K562 (cell line): ENCODE results near the gene C2CD2. TPM values are rescaled to one million over a fixed set of nuclear protein-coding genes. Genes with fewer than 3 reads are reported as not detected.

ENCODE experiments used
- CBFB ChIP-seq: sonication (generic); formaldehyde crosslinking; IDR thresholded peaks from 2 replicates; pipeline ENCODE4 v1.4.0; 2020; ENCODE audit warnings: mild to moderate bottlenecking, missing genetic modification reagents
- CREB3L1 ChIP-seq: fragments of 450-650 bp; IDR thresholded peaks from 2 replicates; pipeline ENCODE4 v1.6.1; 2014; ENCODE audit warnings: low read depth, mild to moderate bottlenecking, moderate library complexity, borderline replicate concordance
- ETV5 ChIP-seq: sonication (generic); formaldehyde crosslinking; IDR thresholded peaks from 2 replicates; pipeline ENCODE4 v1.4.0; 2020; ENCODE audit warnings: low read depth, mild to moderate bottlenecking, missing genetic modification reagents
- HDGF ChIP-seq: fragments of 450-650 bp; IDR thresholded peaks from 2 replicates; pipeline ENCODE4 v1.6.1; 2016
- MAZ ChIP-seq, 2 experiments: fragments of 450-650 bp in 1 of 2; sonication (generic) in 1 of 2; formaldehyde crosslinking; IDR thresholded peaks in 1 of 2; conservative IDR thresholded peaks in 1 of 2; 2 replicates each; pipeline versions ENCODE4 v1.4.0 to v1.5.0; 2020; ENCODE audit warnings: mild to moderate bottlenecking in 1 of 2, missing genetic modification reagents in 1 of 2
- NR1H2 ChIP-seq: sonication (generic); formaldehyde crosslinking; IDR thresholded peaks from 2 replicates; pipeline ENCODE4 v1.4.0; 2020; ENCODE audit warnings: mild to moderate bottlenecking, missing genetic modification reagents
- RBBP5 ChIP-seq: fragments of 200-600 bp; sonication (generic); IDR thresholded peaks from 2 replicates; pipeline ENCODE4 v1.6.1; 2012; ENCODE audit warnings: borderline replicate concordance, mild to moderate bottlenecking, low read length, control low read depth, inconsistent platforms; ENCODE audit not compliant: insufficient read depth, poor library complexity, severe bottlenecking
- SMARCA4 ChIP-seq: fragments of 450-650 bp; IDR thresholded peaks from 2 replicates; pipeline ENCODE4 v1.6.1; 2016
- SOX6 ChIP-seq: fragments of 450-650 bp; IDR thresholded peaks from 2 replicates; pipeline ENCODE4 v1.6.1; 2014; ENCODE audit warnings: mild to moderate bottlenecking
- SP1 ChIP-seq: sonication (generic); formaldehyde crosslinking; IDR thresholded peaks from 2 replicates; pipeline ENCODE4 v1.8.1; 2022; ENCODE audit warnings: mild to moderate bottlenecking, missing genetic modification reagents
- TBP ChIP-seq: optimal IDR thresholded peaks from 2 replicates; pipeline ENCODE3; 2011; ENCODE audit warnings: low read depth, low read length, improper control_type of control experiment
- TEAD1 ChIP-seq, 2 experiments: fragments of 450-650 bp in 1 of 2; sonication (generic) in 1 of 2; formaldehyde crosslinking; IDR thresholded peaks; 2 replicates each; pipeline versions ENCODE4 v1.4.0 to v1.8.0; 2020 to 2022; ENCODE audit warnings: mild to moderate bottlenecking in 2 of 2, missing genetic modification reagents in 1 of 2
- ZKSCAN1 ChIP-seq: fragments of 150-350 bp; IDR thresholded peaks from 2 replicates; pipeline ENCODE4 v1.6.1; 2016; ENCODE audit warnings: low read depth, low read length
- ZNF12 ChIP-seq: sonication (generic); formaldehyde crosslinking; IDR thresholded peaks from 2 replicates; pipeline ENCODE4 v1.4.0; 2020; ENCODE audit warnings: mild to moderate bottlenecking, missing genetic modification reagents
- polyA plus RNA-seq, 8 experiments: library from polyadenylated mRNA; depleted of rRNA in 4 of 8; stranded (reverse) in 5 of 8; unstranded in 3 of 8; fragments of >200 nt; fragmentation: Nextera tagmentation in 2 of 8; fragmentation: Illumina TruSeq in 1 of 8; extraction: Ambion mirVana in 2 of 8; extraction: Trizol in 1 of 8; gene quantifications; 2 replicates each; pipeline versions ENCODE4 v1.2.1 to v1.2.3, GENCODE V29; 2011 to 2014; ENCODE audit warnings: inconsistent platforms in 1 of 8, missing spikeins in 1 of 8
- total RNA-seq, 7 experiments: library from RNA; depleted of rRNA in 6 of 7; stranded (reverse); fragments of >200 nt in 6 of 7; fragmentation: Illumina TruSeq in 2 of 7; extraction: Trizol in 2 of 7; gene quantifications; 2 replicates each; pipeline versions ENCODE4 v1.2.1 to v1.2.3, GENCODE V29; 2011 to 2021; ENCODE audit warnings: low replicate concordance in 1 of 7
- TF ChIP-seq, protein P1 (sequence below), 2 experiments: fragments of 450-650 bp in 1 of 2; IDR thresholded peaks; 2 replicates each; pipeline ENCODE4 v1.6.1; 2011 to 2017; ENCODE audit warnings: low read depth in 2 of 2, antibody characterized with exemption in 1 of 2, borderline replicate concordance in 1 of 2, low read length in 1 of 2, mild to moderate bottlenecking in 1 of 2, mixed read lengths in 1 of 2; ENCODE audit not compliant: control insufficient read depth in 1 of 2
- TF ChIP-seq, protein P2 (sequence below): fragments of 250-450 bp; sonication (Bioruptor Pico); IDR thresholded peaks from 2 replicates; pipeline ENCODE4 v1.4.0; 2020; ENCODE audit warnings: mild to moderate bottlenecking, moderate library complexity
- TF ChIP-seq, protein P3 (sequence below): fragments of 250-450 bp; sonication (Bioruptor Pico); IDR thresholded peaks from 2 replicates; pipeline ENCODE4 v1.8.0; 2021; ENCODE audit warnings: borderline replicate concordance, mild to moderate bottlenecking, moderate library complexity; ENCODE audit not compliant: poor library complexity, severe bottlenecking

The C2CD2 gene
- total and polyA plus RNA-seq, 9 of the 15 experiments (the other 6 are each of a cell fraction or from before 2014, with no cell fraction given): 1.3 to 21.6 (median 12.1) TPM

- TF ChIP-seq RBBP5: peak; percentile 48
- TF ChIP-seq SOX6: no peak
- TF ChIP-seq NR1H2 (CRISPR knock-in tag): no peak
- TF ChIP-seq CBFB (CRISPR knock-in tag): no peak
- TF ChIP-seq, protein P1, sequence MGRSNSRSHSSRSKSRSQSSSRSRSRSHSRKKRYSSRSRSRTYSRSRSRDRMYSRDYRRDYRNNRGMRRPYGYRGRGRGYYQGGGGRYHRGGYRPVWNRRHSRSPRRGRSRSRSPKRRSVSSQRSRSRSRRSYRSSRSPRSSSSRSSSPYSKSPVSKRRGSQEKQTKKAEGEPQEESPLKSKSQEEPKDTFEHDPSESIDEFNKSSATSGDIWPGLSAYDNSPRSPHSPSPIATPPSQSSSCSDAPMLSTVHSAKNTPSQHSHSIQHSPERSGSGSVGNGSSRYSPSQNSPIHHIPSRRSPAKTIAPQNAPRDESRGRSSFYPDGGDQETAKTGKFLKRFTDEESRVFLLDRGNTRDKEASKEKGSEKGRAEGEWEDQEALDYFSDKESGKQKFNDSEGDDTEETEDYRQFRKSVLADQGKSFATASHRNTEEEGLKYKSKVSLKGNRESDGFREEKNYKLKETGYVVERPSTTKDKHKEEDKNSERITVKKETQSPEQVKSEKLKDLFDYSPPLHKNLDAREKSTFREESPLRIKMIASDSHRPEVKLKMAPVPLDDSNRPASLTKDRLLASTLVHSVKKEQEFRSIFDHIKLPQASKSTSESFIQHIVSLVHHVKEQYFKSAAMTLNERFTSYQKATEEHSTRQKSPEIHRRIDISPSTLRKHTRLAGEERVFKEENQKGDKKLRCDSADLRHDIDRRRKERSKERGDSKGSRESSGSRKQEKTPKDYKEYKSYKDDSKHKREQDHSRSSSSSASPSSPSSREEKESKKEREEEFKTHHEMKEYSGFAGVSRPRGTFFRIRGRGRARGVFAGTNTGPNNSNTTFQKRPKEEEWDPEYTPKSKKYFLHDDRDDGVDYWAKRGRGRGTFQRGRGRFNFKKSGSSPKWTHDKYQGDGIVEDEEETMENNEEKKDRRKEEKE (IDR thresholded peaks at IDR 0.05; ENCODE audit: borderline replicate concordance in 1 of 2, control insufficient read depth in 1 of 2, low read depth in 2 of 2, low read length in 1 of 2): no peak
- no peak for TF ChIP-seq ZKSCAN1
- TF ChIP-seq HDGF: no peak
- no peak for TF ChIP-seq SP1 (CRISPR knock-in tag)
- TF ChIP-seq SMARCA4: 0 out of 2 replicates have a peak, but pooled peaks have one; percentile 16
- TF ChIP-seq, protein P2, sequence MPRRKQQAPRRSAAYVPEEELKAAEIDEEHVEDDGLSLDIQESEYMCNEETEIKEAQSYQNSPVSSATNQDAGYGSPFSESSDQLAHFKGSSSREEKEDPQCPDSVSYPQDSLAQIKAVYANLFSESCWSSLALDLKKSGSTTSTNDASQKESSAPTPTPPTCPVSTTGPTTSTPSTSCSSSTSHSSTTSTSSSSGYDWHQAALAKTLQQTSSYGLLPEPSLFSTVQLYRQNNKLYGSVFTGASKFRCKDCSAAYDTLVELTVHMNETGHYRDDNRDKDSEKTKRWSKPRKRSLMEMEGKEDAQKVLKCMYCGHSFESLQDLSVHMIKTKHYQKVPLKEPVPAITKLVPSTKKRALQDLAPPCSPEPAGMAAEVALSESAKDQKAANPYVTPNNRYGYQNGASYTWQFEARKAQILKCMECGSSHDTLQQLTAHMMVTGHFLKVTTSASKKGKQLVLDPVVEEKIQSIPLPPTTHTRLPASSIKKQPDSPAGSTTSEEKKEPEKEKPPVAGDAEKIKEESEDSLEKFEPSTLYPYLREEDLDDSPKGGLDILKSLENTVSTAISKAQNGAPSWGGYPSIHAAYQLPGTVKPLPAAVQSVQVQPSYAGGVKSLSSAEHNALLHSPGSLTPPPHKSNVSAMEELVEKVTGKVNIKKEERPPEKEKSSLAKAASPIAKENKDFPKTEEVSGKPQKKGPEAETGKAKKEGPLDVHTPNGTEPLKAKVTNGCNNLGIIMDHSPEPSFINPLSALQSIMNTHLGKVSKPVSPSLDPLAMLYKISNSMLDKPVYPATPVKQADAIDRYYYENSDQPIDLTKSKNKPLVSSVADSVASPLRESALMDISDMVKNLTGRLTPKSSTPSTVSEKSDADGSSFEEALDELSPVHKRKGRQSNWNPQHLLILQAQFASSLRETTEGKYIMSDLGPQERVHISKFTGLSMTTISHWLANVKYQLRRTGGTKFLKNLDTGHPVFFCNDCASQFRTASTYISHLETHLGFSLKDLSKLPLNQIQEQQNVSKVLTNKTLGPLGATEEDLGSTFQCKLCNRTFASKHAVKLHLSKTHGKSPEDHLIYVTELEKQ (CRISPR knock-in tag): no peak
- peak; percentile 95 for TF ChIP-seq CREB3L1
- peak; percentile 44 to 77 for TF ChIP-seq MAZ (CRISPR knock-in tag; conservative IDR thresholded peaks at IDR 0.05 in 1 of 2, IDR thresholded peaks at IDR 0.05 in 1 of 2)
- TF ChIP-seq, protein P3, sequence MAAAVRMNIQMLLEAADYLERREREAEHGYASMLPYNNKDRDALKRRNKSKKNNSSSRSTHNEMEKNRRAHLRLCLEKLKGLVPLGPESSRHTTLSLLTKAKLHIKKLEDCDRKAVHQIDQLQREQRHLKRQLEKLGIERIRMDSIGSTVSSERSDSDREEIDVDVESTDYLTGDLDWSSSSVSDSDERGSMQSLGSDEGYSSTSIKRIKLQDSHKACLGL (CRISPR knock-in tag): peak; percentile 50
- no peak for TF ChIP-seq ZNF12
- TF ChIP-seq ETV5 (CRISPR knock-in tag): peak; percentile 49; the same call in 1 of the 2 replicates
- TF ChIP-seq TEAD1 (CRISPR knock-in tag; IDR thresholded peaks at IDR 0.05): peak in 1 of 2 experiments; percentile 63; a peak in 2 of 4 replicates
- TF ChIP-seq TBP: peak; percentile 59
Measured at GRCh38 chr21:41879190-41879998, 74.4 kb downstream of the C2CD2 start, which contains the start of gene PRDM15 (continued).
